Skin of body (tissue), 2 donors: ENCODE data around the gene USP37. TPM values are rescaled to one million over a fixed set of nuclear protein-coding genes. Genes with fewer than 3 reads are reported as not detected.
A peak's percentile ranks its signal among the peaks of the same experiment; 100 is the strongest.

Experiments used
- DNase-seq: peaks from one replicate; lab custom pipeline; 2025; lab: John Stamatoyannopoulos, UW
- total RNA-seq: library from RNA; depleted of rRNA; stranded (reverse); fragments of >200 nt; gene quantifications from one replicate; pipeline ENCODE4 v1.2.3, GENCODE V29; 2014

USP37 gene
- total RNA-seq, 1 donor from 2014 or later: 19.9 TPM

DNA sequence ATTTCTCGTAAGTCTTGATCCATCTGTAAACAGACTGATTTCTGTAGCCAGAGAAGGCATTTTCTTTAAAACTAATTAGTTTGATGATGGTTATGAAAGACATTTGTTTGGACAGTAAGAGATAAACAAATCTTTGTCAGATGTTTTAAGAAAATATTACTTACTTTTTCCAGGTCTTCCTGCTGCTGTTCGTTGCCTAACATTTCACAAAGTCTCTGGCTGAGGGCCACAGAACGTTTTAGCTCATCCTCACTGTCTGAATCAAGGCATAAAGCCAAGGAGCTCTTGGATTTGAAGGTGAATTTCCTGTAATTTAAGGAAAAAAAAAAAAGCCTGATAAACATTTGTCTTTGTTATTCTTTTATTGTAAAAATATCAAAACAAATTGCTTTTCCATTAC, 91.5 kb downstream of the USP37 start:
- no peak for DNase-seq

GRCh38 chr2:218474527-218474926, 93.6 kb downstream of the USP37 start:
- DNase-seq: no peak

DNA sequence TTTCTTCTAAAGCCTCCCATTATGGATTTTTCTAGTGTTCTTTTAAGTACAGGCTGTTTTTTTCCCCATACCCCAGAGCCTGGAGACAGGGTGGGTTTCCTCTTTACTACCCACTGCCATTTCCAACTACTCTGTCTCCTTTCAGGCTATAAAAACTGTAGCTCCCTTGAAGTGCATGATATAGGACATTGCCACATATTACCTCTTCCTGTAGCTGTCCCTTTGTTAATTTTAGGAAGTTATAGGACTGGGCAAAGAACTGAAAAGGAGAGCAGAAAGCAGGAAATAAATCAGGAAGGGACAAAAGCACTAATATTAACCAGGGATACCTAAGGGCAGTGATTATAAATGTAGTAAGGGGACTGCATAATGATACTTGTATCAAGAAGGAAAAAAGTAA, 95.2 kb downstream of the USP37 start:
- no peak for DNase-seq

DNA sequence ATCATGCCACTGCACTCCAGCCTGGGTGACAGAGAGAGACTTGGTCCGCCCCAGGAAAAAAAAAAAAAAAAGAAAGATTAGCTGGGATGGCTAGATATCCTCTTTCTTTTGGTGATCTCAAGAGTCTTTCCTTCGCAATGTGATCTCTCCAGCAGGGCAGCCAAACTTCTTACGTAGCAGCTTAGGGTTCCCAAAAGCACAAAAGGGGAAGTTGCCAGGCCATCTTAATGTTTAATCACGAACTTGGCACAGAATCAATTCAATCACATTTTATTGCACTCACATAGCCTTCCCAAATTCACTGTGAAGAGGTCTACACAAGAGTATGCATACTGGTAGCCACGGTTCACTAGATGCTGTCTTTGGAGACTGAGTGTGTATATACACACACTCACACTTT, 96.2 kb downstream of the USP37 start:
- no peak for DNase-seq

GRCh38 chr2:218471036-218471435, 97.1 kb downstream of the USP37 start:
- no peak for DNase-seq

DNA sequence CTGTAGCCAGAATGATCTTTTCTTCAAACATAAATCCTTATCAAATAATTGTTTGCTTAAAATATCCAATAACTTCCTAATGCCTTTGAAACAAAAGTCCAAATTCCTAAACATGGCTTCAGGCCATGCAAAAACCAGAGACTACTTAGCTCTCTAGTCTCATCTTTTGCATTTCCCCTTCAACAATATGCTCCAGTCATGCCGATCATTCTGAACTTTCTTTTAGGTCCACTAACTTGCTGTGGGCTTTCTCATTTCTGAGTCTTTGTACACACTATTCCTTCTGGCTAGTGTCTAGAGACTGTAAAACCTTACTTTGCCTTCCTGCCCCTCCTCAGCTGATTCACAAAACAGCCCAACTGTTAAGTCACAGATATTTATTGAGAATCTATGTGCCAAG, 97.7 kb downstream of the USP37 start:
- no peak for DNase-seq

GRCh38 chr2:218465987-218466633, 102.0 kb downstream of the USP37 start:
- peak; percentile 9 for DNase-seq

DNA sequence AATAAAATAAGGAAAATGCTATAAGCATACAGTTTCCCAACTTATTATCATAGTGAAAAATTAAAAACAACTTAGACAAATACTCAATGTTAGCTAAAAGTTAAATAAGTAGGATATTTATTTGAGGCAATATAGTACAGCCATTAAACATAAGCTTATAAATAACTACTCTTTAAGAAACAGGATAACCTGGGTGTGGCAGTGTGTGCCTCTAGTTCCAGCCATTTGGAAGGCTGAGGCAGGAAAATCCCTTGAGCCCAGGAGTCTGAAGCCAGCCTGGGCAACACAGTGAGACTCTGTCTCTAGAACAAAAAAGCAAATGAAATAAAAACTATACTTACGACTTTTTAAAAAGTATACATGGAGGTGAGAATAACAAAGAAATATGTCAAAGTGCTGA, 109.6 kb downstream of the USP37 start:
- no peak for DNase-seq

GRCh38 chr2:218456849-218457248, 111.3 kb downstream of the USP37 start:
- no peak for DNase-seq

- DNase-seq: no peak
Measured at GRCh38 chr2:218452079-218452478, 116.1 kb downstream of the USP37 start.

DNA sequence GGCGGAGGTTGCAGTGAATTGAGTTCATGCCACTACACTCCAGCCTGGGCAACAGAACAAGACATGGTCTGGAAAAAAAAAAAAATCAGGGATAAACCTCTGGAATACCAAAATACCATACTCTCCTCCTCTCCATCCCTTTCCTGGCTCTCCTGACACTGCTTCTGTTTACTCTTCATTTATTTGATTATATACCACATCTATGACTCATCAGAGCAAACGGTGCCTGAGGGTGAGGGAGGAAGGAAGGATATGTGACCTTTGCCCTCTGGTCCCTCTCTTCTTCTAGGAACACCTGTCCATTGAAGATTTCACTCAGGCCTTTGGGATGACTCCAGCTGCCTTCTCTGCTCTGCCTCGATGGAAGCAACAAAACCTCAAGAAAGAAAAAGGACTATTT, 119.2 kb downstream of the USP37 start:
- DNase-seq: no peak

GRCh38 chr2:218447072-218447471, 121.1 kb downstream of the USP37 start:
- DNase-seq: no peak

- no peak for DNase-seq
Measured at GRCh38 chr2:218446547-218446946, 121.6 kb downstream of the USP37 start.

GRCh38 chr2:218445602-218446001, 122.5 kb downstream of the USP37 start:
- DNase-seq: no peak

GRCh38 chr2:218444692-218445357, 123.3 kb downstream of the USP37 start:
- no peak for DNase-seq

GRCh38 chr2:218438596-218438995, 129.6 kb downstream of the USP37 start:
- no peak for DNase-seq

DNA sequence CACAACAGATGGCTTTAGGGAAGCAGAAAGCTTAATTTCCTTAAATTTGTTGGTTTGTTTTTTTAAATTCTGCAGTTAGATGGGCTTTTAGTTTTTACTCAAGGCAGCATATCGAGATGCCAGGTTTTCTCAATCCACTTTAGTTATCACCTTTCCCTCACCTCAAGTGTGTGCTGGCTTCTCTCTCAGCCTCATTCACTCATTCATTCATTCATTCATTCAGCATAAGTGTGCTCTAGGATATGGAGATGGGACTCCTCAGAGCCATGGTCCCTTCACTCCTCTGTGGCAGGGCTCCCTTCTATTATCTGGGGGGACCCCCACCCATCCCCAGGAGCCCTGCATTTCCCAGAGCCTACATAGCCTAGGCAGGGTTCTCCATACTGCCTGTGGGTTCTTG, 130.2 kb downstream of the USP37 start:
- DNase-seq: no peak

DNA sequence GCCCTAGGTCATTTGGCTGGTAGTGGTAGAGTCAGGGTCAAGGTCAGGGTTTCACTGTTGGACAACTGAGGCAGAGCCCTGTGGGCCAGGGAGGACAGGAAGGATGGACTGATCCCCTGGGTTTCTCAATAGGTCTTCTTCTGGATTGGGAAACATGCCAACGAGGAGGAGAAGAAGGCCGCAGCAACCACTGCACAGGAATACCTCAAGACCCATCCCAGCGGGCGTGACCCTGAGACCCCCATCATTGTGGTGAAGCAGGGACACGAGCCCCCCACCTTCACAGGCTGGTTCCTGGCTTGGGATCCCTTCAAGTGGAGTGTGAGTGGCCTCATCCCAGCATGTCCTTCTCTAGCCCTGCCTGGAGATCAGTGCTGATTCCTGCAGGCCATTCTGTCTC, 131.2 kb downstream of the USP37 start:
- no peak for DNase-seq

DNA sequence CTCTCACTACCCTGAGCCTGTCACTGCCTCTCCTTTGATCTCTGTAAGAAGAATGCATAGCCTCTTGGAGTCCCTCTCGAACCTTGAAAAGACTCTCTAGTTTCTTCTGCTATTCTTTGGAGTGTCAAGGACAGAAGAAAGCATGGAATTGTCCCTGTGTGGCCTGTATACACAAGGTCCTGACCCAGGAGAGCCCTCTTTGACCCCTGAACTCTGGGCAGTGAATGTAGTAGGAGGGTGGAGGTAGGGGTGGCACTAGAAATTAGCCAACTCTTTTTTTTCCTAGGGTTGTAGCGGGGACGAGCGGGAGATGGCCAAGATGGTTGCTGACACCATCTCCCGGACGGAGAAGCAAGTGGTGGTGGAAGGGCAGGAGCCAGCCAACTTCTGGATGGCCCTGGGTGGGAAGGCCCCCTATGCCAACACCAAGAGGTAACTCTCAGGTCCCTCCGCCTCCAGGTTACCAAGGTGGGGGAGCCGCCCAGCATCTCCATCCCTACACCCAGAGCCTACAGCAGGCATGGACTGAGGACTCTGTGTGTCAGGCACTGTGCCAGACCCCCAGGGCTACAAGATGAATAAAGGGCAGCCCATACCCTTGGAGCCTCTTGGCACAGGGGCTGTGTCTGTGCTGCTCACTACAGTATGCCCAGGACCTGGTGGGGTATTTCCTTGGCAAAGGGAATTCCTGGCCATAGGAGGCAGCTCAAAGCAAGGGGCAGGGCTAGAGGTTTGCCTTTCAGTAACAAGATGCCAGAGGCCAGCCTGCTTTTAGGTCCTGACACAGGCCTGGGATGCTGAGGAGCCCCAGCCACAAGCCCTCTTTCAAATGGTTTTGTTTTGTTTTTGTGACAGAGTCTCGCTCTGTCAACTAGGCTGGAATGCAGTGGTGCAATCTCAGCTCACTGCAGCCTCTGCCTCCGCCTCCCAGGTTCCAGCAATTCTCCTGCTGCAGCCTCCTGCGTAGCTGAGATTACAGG, 132.9 kb downstream of the USP37 start:
- no peak for DNase-seq

DNA sequence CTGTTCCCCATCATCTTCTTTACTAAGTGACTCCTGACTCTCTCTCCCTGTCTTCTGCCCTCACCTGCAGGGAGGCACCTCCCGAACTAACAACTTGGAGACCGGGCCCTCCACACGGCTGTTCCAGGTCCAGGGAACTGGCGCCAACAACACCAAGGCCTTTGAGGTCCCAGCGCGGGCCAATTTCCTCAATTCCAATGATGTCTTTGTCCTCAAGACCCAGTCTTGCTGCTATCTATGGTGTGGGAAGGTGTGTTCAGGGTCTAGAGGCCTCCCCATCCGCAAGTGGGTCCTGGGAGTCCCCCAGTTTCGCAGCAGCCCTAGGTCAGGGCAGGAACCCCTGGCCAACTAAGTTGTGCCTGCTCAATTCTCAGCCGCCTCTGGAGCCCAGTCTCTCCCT, 133.7 kb downstream of the USP37 start:
- no peak for DNase-seq

DNA sequence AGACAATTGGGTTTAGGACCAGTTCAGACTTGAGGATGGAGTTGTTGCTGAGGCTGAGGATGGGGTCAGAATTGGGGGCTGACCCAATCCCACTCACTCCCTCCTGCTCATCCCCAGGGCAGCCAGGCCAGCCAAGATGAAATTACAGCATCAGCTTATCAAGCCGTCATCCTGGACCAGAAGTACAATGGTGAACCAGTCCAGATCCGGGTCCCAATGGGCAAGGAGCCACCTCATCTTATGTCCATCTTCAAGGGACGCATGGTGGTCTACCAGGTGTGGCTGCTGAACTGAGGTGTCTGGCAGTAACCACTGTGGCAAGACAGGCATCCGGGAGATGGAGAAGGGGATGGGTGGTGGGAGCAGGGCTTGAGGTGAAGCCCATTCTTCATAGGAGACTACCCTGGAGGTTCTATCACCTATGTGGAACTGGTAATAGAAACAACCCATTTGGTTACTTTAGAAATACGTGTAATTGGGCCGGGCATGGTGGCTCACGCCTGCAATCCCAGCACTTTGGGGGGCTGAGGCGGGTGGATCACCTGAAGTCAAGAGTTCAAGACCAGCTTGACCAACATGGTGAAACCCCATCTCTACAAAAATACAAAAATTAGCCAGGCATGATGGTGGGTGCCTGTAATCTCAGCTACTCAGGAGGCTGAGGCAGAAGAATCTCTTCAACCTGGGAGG, 135.3 kb downstream of the USP37 start:
- no peak for DNase-seq

GRCh38 chr2:218431878-218432277, 136.3 kb downstream of the USP37 start:
- DNase-seq: no peak
